Effector memory CD8-positive, alpha-beta T cell (primary cell): ENCODE measurements around the gene PER3.

Source experiments
- ATAC-seq: fragments of 150-1000 bp; cut with Tn5 transposase; replicated peaks from 2 replicates; pipeline ENCODE4 v1.10.0; 2021; ENCODE audit warnings: mild to moderate bottlenecking, moderate library complexity
- DNase-seq, 3 experiments: peaks; one replicate each; pipeline ENCODE4 v3.0.0; 2021
- H3K27ac Mint-ChIP-seq, 2 donors: one replicate each; pipeline ENCODE4 v1.8.0; 2022; ENCODE audit warnings: mild to moderate bottlenecking in 2 of 2, mixed read lengths in 2 of 2, moderate library complexity in 2 of 2
- H3K27me3 Mint-ChIP-seq, 2 donors: one replicate each; pipeline ENCODE4 v1.8.0; 2022; ENCODE audit warnings: mixed read lengths in 2 of 2
- H3K36me3 Mint-ChIP-seq: one replicate; pipeline ENCODE4 v1.8.0; 2022; ENCODE audit warnings: mild to moderate bottlenecking, moderate library complexity, mixed read lengths; ENCODE audit not compliant: insufficient read depth
- H3K4me1 Mint-ChIP-seq, 2 donors: one replicate each; pipeline ENCODE4 v1.8.0; 2022; ENCODE audit warnings: low read depth in 2 of 2, mixed read lengths in 2 of 2
- H3K4me3 Mint-ChIP-seq, 2 donors: one replicate each; pipeline ENCODE4 v1.8.0; 2022; ENCODE audit warnings: mild to moderate bottlenecking in 2 of 2, mixed read lengths in 2 of 2, moderate library complexity in 2 of 2
- H3K9me3 Mint-ChIP-seq, 2 donors: one replicate each; pipeline ENCODE4 v1.8.0; 2022; ENCODE audit warnings: mixed read lengths in 2 of 2

PER3 gene

GRCh38 chr1:7826363-7826762 is 42.3 kb downstream of the PER3 start:
- H3K36me3 Mint-ChIP-seq: peaks cover 47% of the 10 kb centered on the region
- ATAC-seq (no peak), DNase-seq (no peak)
- H3K4me1 Mint-ChIP-seq: peaks cover 5 to 14% of the 10 kb centered on the region in 2 donors
- H3K27me3 Mint-ChIP-seq: no peaks in the 10 kb centered on the region
- H3K4me3 Mint-ChIP-seq: peak overlapping the region; percentile 78 to 93
- peak overlapping the region; percentile 90 to 98 for H3K27ac Mint-ChIP-seq
- no peaks in the 10 kb centered on the region for H3K9me3 Mint-ChIP-seq

DNA sequence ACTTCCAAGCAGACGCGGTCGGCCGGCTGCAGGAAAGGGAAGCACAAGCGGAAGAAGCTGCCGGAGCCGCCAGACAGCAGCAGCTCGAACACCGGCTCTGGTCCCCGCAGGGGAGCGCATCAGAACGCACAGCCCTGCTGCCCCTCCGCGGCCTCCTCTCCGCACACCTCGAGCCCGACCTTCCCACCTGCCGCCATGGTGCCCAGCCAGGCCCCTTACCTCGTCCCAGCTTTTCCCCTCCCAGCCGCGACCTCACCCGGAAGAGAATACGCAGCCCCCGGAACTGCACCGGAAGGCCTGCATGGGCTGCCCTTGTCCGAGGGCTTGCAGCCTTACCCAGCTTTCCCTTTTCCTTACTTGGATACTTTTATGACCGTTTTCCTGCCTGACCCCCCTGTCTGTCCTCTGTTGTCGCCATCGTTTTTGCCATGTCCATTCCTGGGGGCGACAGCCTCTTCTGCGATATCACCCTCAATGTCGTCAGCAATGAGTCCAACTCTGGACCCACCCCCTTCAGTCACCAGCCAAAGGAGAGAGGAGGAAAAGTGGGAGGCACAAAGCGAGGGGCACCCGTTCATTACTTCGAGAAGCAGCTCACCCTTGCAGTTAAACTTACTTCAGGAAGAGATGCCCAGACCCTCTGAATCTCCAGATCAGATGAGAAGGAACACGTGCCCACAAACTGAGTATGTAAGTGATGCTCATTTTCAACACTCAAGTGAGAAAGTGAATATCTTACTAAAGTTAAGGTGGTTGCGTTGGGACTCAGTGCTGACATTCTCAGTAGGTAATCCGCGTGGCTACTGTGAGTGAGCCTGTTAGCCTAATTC is 43.2 kb downstream of the PER3 start:
- H3K27ac Mint-ChIP-seq: peak overlapping the region; percentile 90 to 98

GRCh38 chr1:7831458-7831857 is 47.4 kb downstream of the PER3 start:
- Mint-ChIP-seq H3K9me3 (no peaks in the 10 kb centered on the region), H3K4me3 (no peak overlapping the region), H3K27me3 (no peaks in the 10 kb centered on the region), H3K36me3 (peaks cover 47% of the 10 kb centered on the region), H3K27ac (peak overlapping the region in 1 of 2 donors; percentile 11), H3K4me1 (peaks cover 5 to 12% of the 10 kb centered on the region in 2 donors)
- ATAC-seq: no peak
- DNase-seq: no peak

More for the DNA sequence above, 43.2 kb downstream of the PER3 start:
- Mint-ChIP-seq H3K9me3 (no peaks in the 10 kb centered on the region), H3K4me1 (peaks cover 5 to 14% of the 10 kb centered on the region in 2 donors), H3K4me3 (peak overlapping the region; percentile 78 to 93), H3K27me3 (no peaks in the 10 kb centered on the region), H3K36me3 (peaks cover 47% of the 10 kb centered on the region)
- ATAC-seq: peak; percentile 87
- DNase-seq: peak; percentile 23 to 27 (median 24)

DNA sequence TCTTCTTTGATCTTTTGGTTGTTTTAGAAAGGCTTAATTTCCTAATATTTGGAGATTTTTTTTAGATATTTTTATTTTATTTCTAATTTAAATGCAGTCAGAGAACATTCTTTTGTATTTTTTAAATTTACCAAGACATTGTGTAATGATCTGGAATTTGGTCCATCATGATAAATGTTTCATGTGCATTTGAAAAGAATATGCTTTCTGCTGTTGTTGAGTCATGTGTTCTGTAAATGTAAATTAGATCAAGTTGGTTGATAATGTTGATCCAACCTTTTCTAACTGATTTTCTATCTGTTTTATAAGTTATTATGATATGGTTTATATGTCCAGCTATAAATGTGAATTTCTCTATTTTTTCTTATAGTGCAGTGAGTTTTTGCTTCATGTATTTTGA is 48.9 kb downstream of the PER3 start:
- ATAC-seq: no peak
- Mint-ChIP-seq H3K4me1 (peaks cover 0 to 2% of the 10 kb centered on the region in 2 donors), H3K27ac (no peak overlapping the region), H3K36me3 (peaks cover 46% of the 10 kb centered on the region), H3K27me3 (no peaks in the 10 kb centered on the region), H3K4me3 (no peak overlapping the region), H3K9me3 (no peaks in the 10 kb centered on the region)
- DNase-seq: no peak

GRCh38 chr1:7838714-7839113 is 54.6 kb downstream of the PER3 start:
- peaks cover 44% of the 10 kb centered on the region for H3K36me3 Mint-ChIP-seq
- H3K4me1 Mint-ChIP-seq: peaks cover 4 to 8% of the 10 kb centered on the region in 2 donors
- H3K27ac Mint-ChIP-seq: no peak overlapping the region
- H3K9me3 Mint-ChIP-seq: peaks cover 0 to 2% of the 10 kb centered on the region in 2 donors
- H3K27me3 Mint-ChIP-seq: no peaks in the 10 kb centered on the region
- no peak overlapping the region for H3K4me3 Mint-ChIP-seq
- no peak for ATAC-seq
- no peak for DNase-seq

- ATAC-seq (no peak), DNase-seq (no peak)
- Mint-ChIP-seq H3K4me3 (no peak overlapping the region), H3K9me3 (peaks cover 0 to 2% of the 10 kb centered on the region in 2 donors), H3K27me3 (no peaks in the 10 kb centered on the region), H3K4me1 (peaks cover 4 to 8% of the 10 kb centered on the region in 2 donors), H3K27ac (no peak overlapping the region), H3K36me3 (peaks cover 51% of the 10 kb centered on the region)
Observed at GRCh38 chr1:7839526-7839925, 55.4 kb downstream of the PER3 start.

- peak overlapping the region in 1 of 2 donors; percentile 44 for H3K27ac Mint-ChIP-seq
- DNase-seq (no peak), ATAC-seq (peak; percentile 40)
- H3K4me3 Mint-ChIP-seq: no peak overlapping the region
- H3K4me1 Mint-ChIP-seq: peaks cover 4 to 8% of the 10 kb centered on the region in 2 donors
- H3K36me3 Mint-ChIP-seq: peaks cover 39% of the 10 kb centered on the region
- no peaks in the 10 kb centered on the region for H3K27me3 Mint-ChIP-seq
- H3K9me3 Mint-ChIP-seq: peaks cover 0 to 2% of the 10 kb centered on the region in 2 donors
Observed at GRCh38 chr1:7842517-7842916, 58.4 kb downstream of the PER3 start.

GRCh38 chr1:7845761-7846160 is 61.7 kb downstream of the PER3 start:
- DNase-seq (no peak), ATAC-seq (no peak)
- Mint-ChIP-seq H3K27me3 (no peaks in the 10 kb centered on the region), H3K4me1 (peaks cover 4 to 8% of the 10 kb centered on the region in 2 donors), H3K4me3 (no peak overlapping the region), H3K36me3 (peaks cover 16% of the 10 kb centered on the region), H3K9me3 (no peaks in the 10 kb centered on the region), H3K27ac (no peak overlapping the region)

- H3K4me1 Mint-ChIP-seq: peaks cover 4 to 8% of the 10 kb centered on the region in 2 donors
- no peaks in the 10 kb centered on the region for H3K9me3 Mint-ChIP-seq
- H3K36me3 Mint-ChIP-seq: peaks cover 16% of the 10 kb centered on the region
- no peak overlapping the region for H3K27ac Mint-ChIP-seq
- no peaks in the 10 kb centered on the region for H3K27me3 Mint-ChIP-seq
- ATAC-seq: no peak
- DNase-seq: no peak
- no peak overlapping the region for H3K4me3 Mint-ChIP-seq
Observed at GRCh38 chr1:7846656-7847055, 62.6 kb downstream of the PER3 start.

DNA sequence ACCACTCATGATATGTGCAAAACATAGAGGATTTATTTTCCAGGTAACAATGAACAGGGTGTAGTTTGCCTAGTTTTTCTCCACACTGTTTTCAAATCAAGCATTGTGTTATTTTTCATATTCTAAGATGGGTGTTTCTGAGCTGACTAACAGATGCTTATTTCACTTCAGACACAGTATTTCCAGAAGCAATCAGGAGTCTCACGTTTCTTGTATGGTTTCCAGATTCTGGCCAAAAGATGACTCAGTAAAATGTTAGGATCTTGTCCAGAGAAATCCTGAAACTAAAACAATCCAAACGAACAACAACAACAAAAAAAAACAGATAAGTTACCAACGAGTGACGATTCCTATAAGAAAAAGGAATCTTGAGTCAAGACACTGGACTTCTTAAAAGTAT is 63.5 kb downstream of the PER3 start:
- peaks cover 16% of the 10 kb centered on the region for H3K36me3 Mint-ChIP-seq
- no peak for DNase-seq
- no peak overlapping the region for H3K4me3 Mint-ChIP-seq
- no peaks in the 10 kb centered on the region for H3K9me3 Mint-ChIP-seq
- ATAC-seq: no peak
- no peaks in the 10 kb centered on the region for H3K27me3 Mint-ChIP-seq
- H3K4me1 Mint-ChIP-seq: peaks cover 2 to 6% of the 10 kb centered on the region in 2 donors
- H3K27ac Mint-ChIP-seq: no peak overlapping the region

GRCh38 chr1:7850786-7851185 is 66.7 kb downstream of the PER3 start:
- H3K4me3 Mint-ChIP-seq: no peak overlapping the region
- H3K9me3 Mint-ChIP-seq: no peaks in the 10 kb centered on the region
- H3K4me1 Mint-ChIP-seq: no peaks in the 10 kb centered on the region

GRCh38 chr1:7852804-7853683 is 69.0 kb downstream of the PER3 start, which contains the start of gene UTS2:
Gene UTS2, minus strand, starts transcription at chr1:7853065. Its CDS starts 62 bp downstream, at chr1:7853003.
- Mint-ChIP-seq H3K27ac (no peak within 1 kb of the TSS), H3K27me3 (peaks cover 0 to 6% of the 10 kb centered on the region in 2 donors), H3K36me3 (no peaks in the 10 kb centered on the region), H3K4me1 (peaks cover 0 to 4% of the 10 kb centered on the region in 2 donors), H3K4me3 (no peak within 1 kb of the TSS), H3K9me3 (no peaks in the 10 kb centered on the region)
- DNase-seq (no peak), ATAC-seq (no peak)

More at GRCh38 chr1:7850786-7851185, 66.7 kb downstream of the PER3 start:
- H3K27me3 Mint-ChIP-seq: peaks cover 0 to 6% of the 10 kb centered on the region in 2 donors
- DNase-seq (no peak), ATAC-seq (no peak)
- peaks cover 7% of the 10 kb centered on the region for H3K36me3 Mint-ChIP-seq
- no peak overlapping the region for H3K27ac Mint-ChIP-seq

GRCh38 chr1:7853684-7854026 is 69.6 kb downstream of the PER3 start:
- Mint-ChIP-seq H3K27me3 (peaks cover 0 to 6% of the 10 kb centered on the region in 2 donors), H3K4me1 (peaks cover 0 to 4% of the 10 kb centered on the region in 2 donors), H3K27ac (no peak overlapping the region), H3K4me3 (no peak overlapping the region), H3K9me3 (no peaks in the 10 kb centered on the region), H3K36me3 (no peaks in the 10 kb centered on the region)
- DNase-seq (no peak), ATAC-seq (no peak)
